Hematopoietic multipotent progenitor cell treated with erythropoietin and hydrocortisone succinate and interleukin-3 and kit ligand, for 17 days (in vitro differentiated cells): Measurements from ENCODE around the gene DCAF12L2.
"Not testable (repeated sequence)": the region's sequence is repeated elsewhere in the genome, so short reads cannot be mapped to it uniquely, and the experiment has no call there.

ENCODE experiments used
- DNase-seq: peaks from one replicate; pipeline ENCODE4 v3.0.0-alpha.2; 2015; ENCODE audit warnings: low spot score

DCAF12L2 gene

GRCh38 chrX:126165721-126166461, at the start of gene DCAF12L2:
DCAF12L2 (minus strand) TSS chrX:126166289; CDS start chrX:126165924, 365 bp downstream.
- no peak for DNase-seq

- DNase-seq = not testable (repeated sequence)
These were observed 24.8 kb upstream of the DCAF12L2 start for GRCh38 chrX:126190888-126191287.

GRCh38 chrX:126177133-126177840, 11.2 kb upstream of the DCAF12L2 start:
- no peak for DNase-seq

DNA sequence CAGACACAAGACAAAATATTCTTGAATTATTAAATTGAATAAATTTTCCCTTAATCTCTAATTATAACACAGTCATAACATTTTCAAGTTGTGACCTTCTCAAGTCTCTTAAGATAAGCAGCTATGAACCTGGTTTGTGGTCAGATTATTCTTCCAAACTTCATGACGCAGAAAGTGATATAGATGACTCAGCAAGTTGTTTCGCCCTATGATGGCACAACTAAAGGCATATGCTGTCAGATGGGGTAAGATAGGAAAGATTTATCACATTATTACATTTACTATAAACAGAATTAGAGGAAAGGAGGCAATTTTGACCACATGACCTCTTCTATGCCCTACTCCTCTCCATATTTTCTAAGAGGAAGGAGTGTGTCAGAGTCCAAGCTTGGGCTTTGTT, 4.6 kb upstream of the DCAF12L2 start:
- DNase-seq = no peak

GRCh38 chrX:126167560-126167959, 1.5 kb upstream of the DCAF12L2 start:
- no peak for DNase-seq

- DNase-seq = no peak
These were observed 728 bp downstream of the DCAF12L2 start for GRCh38 chrX:126165401-126165720.

GRCh38 chrX:126164689-126165400, 1.2 kb downstream of the DCAF12L2 start:
- no peak for DNase-seq

DNA sequence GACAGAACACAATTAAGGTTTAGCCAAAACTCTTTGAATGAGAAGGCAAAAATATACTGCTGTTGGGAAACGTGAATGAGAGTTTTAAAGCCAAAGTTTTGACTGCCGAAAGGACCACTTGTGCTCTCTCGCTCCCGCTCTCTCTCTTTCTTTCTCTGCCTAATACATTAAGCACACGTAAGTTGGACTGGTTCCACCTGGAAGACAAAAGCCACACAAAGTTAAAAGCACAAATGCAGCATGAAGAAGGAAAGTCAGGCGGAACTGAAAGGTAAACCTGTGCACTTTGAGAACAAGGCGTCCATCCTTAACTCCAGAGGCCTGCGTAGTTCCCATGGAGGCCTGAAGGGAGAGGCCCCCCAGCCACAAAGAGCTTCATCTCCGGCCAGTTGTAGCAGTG, 1.9 kb downstream of the DCAF12L2 start:
- DNase-seq = no peak

DNA sequence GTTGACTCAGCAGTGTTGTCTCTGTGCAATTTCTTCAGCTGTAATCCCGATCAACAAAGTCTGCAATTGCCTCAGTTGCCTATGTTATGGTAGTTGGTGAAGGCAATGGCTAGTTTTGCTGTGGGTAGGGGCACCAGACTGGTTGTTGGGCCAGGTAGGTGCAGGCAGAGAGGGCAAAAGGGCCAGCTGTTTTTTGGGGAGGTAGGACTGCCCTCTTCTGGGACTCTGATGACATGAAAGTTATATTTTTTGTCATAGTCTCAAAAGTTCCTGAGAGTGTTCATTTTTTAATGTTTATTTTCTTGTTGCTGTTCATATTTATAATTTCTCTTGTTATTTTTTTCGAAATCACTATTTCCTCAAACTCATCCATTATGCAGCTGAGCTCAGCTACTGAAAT, 25.1 kb downstream of the DCAF12L2 start:
- no peak for DNase-seq

- no peak for DNase-seq
These were observed 28.2 kb downstream of the DCAF12L2 start for GRCh38 chrX:126137899-126138298.

- DNase-seq = no peak
These were observed 41.4 kb downstream of the DCAF12L2 start for GRCh38 chrX:126124721-126125120.
